Thoracic aorta (tissue), 2 donors: ENCODE measurements around the gene NPB. TPM values are rescaled to one million over a fixed set of nuclear protein-coding genes. Genes with fewer than 3 reads are reported as not detected.
A peak's percentile ranks its signal among the peaks of the same experiment; 100 is the strongest.

Experiments used
- ATAC-seq: fragments of 150-250 bp; one replicate; pipeline ENCODE4 v1.8.0; 2017; ENCODE audit warnings: low read depth; ENCODE audit not compliant: insufficient number of reproducible peaks, low FRiP score
- DNase-seq: peaks from one replicate; pipeline ENCODE4 v3.0.0-alpha.2; 2020; ENCODE audit warnings: low spot score
- H3K27ac ChIP-seq, 2 donors: fragments of 200-600 bp; sonication (generic); 1 replicate in 1 of 2; 2 replicates in 1 of 2; pipeline ENCODE4 v1.5.1; 2016; ENCODE audit warnings: mild to moderate bottlenecking in 2 of 2, moderate library complexity in 2 of 2
- H3K27me3 ChIP-seq: fragments of 200-600 bp; sonication (generic); replicated peaks from 2 replicates; pipeline ENCODE4 v1.6.0; 2016; ENCODE audit warnings: mild to moderate bottlenecking; ENCODE audit not compliant: insufficient read depth
- H3K36me3 ChIP-seq: fragments of 200-600 bp; sonication (generic); one replicate; pipeline ENCODE4 v1.5.1; 2016
- H3K4me1 ChIP-seq, 2 donors: fragments of 200-600 bp; sonication (generic); 1 replicate in 1 of 2; 2 replicates in 1 of 2; pipeline versions ENCODE4 v1.5.1 to v1.6.0; 2016; ENCODE audit warnings: low read depth in 2 of 2, mild to moderate bottlenecking in 1 of 2; ENCODE audit not compliant: control insufficient read depth in 1 of 2
- H3K4me3 ChIP-seq: fragments of 200-600 bp; sonication (generic); 2 replicates; pipeline ENCODE4 v1.5.1; 2016; ENCODE audit warnings: mild to moderate bottlenecking
- H3K9me3 ChIP-seq: fragments of 200-600 bp; sonication (generic); 2 replicates; pipeline ENCODE4 v1.5.1; 2016
- CTCF ChIP-seq: fragments of 200-600 bp; sonication (generic); IDR thresholded peaks from one replicate; pipeline ENCODE4 v1.5.1; 2019; ENCODE audit warnings: antibody characterized with exemption
- total RNA-seq, 2 donors: library from RNA; depleted of rRNA; stranded (reverse); fragments of >200 nt; gene quantifications; one replicate each; pipeline versions ENCODE4 v1.1.0 to v1.2.3, GENCODE V29; 2016

The NPB gene
- total RNA-seq, 2 donors from 2014 or later, result 0.35 to 2.6 TPM

- H3K4me3 ChIP-seq, result no peak overlapping the region
- DNase-seq, result no peak
- TF ChIP-seq CTCF, result no peak
- H3K27me3 ChIP-seq, result no peaks in the 10 kb centered on the region
- H3K4me1 ChIP-seq, result peaks cover 8 to 38% of the 10 kb centered on the region in 2 donors
- H3K27ac ChIP-seq, result no peak overlapping the region
- no peak for ATAC-seq
- peaks cover 38% of the 10 kb centered on the region for H3K36me3 ChIP-seq
- H3K9me3 ChIP-seq, result no peaks in the 10 kb centered on the region
These were observed 12.9 kb upstream of the NPB start for GRCh38 chr17:81888988-81889595.

DNA sequence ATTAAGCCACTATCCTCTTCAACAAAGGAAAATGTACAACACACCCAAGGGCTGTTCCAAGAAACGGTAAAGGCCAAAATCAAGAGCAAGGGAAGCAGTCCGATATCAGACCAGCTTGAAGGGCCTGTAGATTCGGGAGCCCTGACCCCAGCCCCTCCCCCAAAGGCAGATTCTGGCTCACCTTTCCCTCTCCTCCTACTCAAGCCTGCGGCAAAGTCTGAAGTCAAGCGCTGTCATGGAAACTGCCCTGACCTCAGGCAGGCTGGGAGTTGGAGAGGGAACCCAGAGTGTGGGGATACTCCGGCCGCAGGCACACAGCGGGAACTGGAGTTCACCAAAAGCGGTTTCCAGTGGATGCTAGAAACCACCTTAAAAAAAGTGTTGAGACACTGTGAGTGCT lies 12.4 kb upstream of the NPB start:
- Histone ChIP-seq H3K9me3 (no peaks in the 10 kb centered on the region), H3K36me3 (peaks cover 38% of the 10 kb centered on the region), H3K4me1 (peaks cover 8 to 33% of the 10 kb centered on the region in 2 donors), H3K4me3 (no peak overlapping the region), H3K27me3 (no peaks in the 10 kb centered on the region), H3K27ac (no peak overlapping the region)
- ATAC-seq, result no peak
- no peak for DNase-seq
- TF ChIP-seq CTCF, result no peak

- DNase-seq, result no peak
- ATAC-seq, result no peak
- peaks cover 8 to 26% of the 10 kb centered on the region in 2 donors for H3K4me1 ChIP-seq
- H3K36me3 ChIP-seq, result peaks cover 45% of the 10 kb centered on the region
- peak overlapping the region; percentile 73 to 91 for H3K27ac ChIP-seq
- H3K27me3 ChIP-seq, result no peaks in the 10 kb centered on the region
- H3K4me3 ChIP-seq, result peak overlapping the region; percentile 97
- no peaks in the 10 kb centered on the region for H3K9me3 ChIP-seq
- no peak for TF ChIP-seq CTCF
These were observed 11.4 kb upstream of the NPB start for GRCh38 chr17:81890447-81891302.

- Histone ChIP-seq H3K4me1 (peaks cover 8 to 26% of the 10 kb centered on the region in 2 donors), H3K27me3 (no peaks in the 10 kb centered on the region), H3K9me3 (no peaks in the 10 kb centered on the region), H3K27ac (peak overlapping the region; percentile 73 to 91), H3K36me3 (peaks cover 46% of the 10 kb centered on the region), H3K4me3 (peak overlapping the region; percentile 97)
- no peak for ATAC-seq
- TF ChIP-seq CTCF, result no peak
- no peak for DNase-seq
These were observed 10.8 kb upstream of the NPB start for GRCh38 chr17:81891303-81891552.

DNA sequence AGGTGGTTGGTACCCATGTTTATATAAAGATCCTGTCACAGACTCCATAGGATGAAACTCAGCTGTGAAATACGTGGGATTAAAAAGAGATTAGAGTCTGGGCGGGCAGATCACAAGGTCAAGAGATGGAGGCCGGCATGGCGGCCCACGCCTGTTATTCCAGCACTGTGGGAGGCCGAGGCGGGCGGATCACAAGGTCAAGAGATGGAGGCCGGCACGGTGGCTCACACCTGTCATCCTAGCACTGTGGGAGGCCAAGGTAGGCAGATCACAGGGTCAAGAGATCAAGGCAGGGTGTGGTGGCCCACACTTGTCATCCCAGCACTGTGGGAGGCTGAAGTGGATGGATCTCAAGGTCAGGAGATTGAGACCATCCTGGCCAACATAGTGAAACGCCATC lies 6.6 kb upstream of the NPB start:
- TF ChIP-seq CTCF, result no peak
- Histone ChIP-seq H3K9me3 (no peaks in the 10 kb centered on the region), H3K36me3 (peaks cover 43% of the 10 kb centered on the region), H3K4me1 (peaks cover 5 to 14% of the 10 kb centered on the region in 2 donors), H3K4me3 (no peak overlapping the region), H3K27ac (no peak overlapping the region), H3K27me3 (no peaks in the 10 kb centered on the region)
- DNase-seq (no peak), ATAC-seq (no peak)
